Posterior cingulate gyrus (tissue), 11 donors: ENCODE measurements around the gene ANKRD31.

Source experiments
- DNase-seq, 10 donors: peaks; one replicate each; pipeline versions ENCODE4 v3.0.0 to v3.0.0-alpha.2; 2020 to 2021; ENCODE audit warnings: mixed read lengths in 3 of 10
- intact Hi-C: fragments of 100-400 bp; cut with DNase I; formaldehyde crosslinking; loops from one replicate; pipeline ENCODE4 v1.15.1; 2023

The ANKRD31 gene

GRCh38 chr5:75062925-75063531 lies 173.7 kb downstream of the ANKRD31 start:
- intact Hi-C loops: no loop called here

GRCh38 chr5:75059912-75060545 lies 176.6 kb downstream of the ANKRD31 start:
- intact Hi-C loops: no loop called here
- no peak for DNase-seq

More at GRCh38 chr5:75062925-75063531, 173.7 kb downstream of the ANKRD31 start:
- DNase-seq: no peak

GRCh38 chr5:75058986-75059535 lies 177.6 kb downstream of the ANKRD31 start:
- intact Hi-C loops: no loop called here

GRCh38 chr5:75057561-75057960 lies 179.1 kb downstream of the ANKRD31 start:
- intact Hi-C loops: no loop called here
- DNase-seq: no peak

More at GRCh38 chr5:75058986-75059535, 177.6 kb downstream of the ANKRD31 start:
- DNase-seq: no peak

GRCh38 chr5:75055727-75056144 lies 180.9 kb downstream of the ANKRD31 start:
- no peak for DNase-seq
- intact Hi-C loops: no loop called here

GRCh38 chr5:75054134-75054930 lies 182.3 kb downstream of the ANKRD31 start:
- intact Hi-C loops: no loop called here
- DNase-seq: peak in 2 of 10 donors; percentile 20 to 33

GRCh38 chr5:75053304-75054133 lies 183.2 kb downstream of the ANKRD31 start:
- peak in 8 of 10 donors; percentile 29 to 90 (median 44) for DNase-seq
- intact Hi-C loops: no loop called here

- no peak for DNase-seq
- intact Hi-C loops: no loop called here
Measured at GRCh38 chr5:75053054-75053303, 183.7 kb downstream of the ANKRD31 start.

- intact Hi-C loops: no loop called here
- DNase-seq: peak in 5 of 10 donors; percentile 29 to 89 (median 41)
Measured at GRCh38 chr5:75052192-75053053, 184.3 kb downstream of the ANKRD31 start, which contains the start of gene GCNT4. Gene GCNT4 (minus strand): TSS chr5:75052558. CDS start chr5:75030037, 22,521 bp downstream.

GRCh38 chr5:75051217-75051751 lies 185.4 kb downstream of the ANKRD31 start:
- intact Hi-C loops: no loop called here
- no peak for DNase-seq

GRCh38 chr5:75050415-75050814 lies 186.3 kb downstream of the ANKRD31 start:
- intact Hi-C loops: no loop called here

GRCh38 chr5:75049456-75050351 lies 187.0 kb downstream of the ANKRD31 start:
- intact Hi-C loops: no loop called here
- DNase-seq: peak in 2 of 10 donors; percentile 35 to 38

More at GRCh38 chr5:75050415-75050814, 186.3 kb downstream of the ANKRD31 start:
- no peak for DNase-seq

GRCh38 chr5:75048457-75048953 lies 188.2 kb downstream of the ANKRD31 start:
- intact Hi-C loops: no loop called here
- no peak for DNase-seq

GRCh38 chr5:75047356-75047755 lies 189.3 kb downstream of the ANKRD31 start:
- intact Hi-C loops: no loop called here
- DNase-seq: no peak

GRCh38 chr5:75046366-75047142 lies 190.1 kb downstream of the ANKRD31 start:
- intact Hi-C loops: no loop called here
- no peak for DNase-seq

- DNase-seq: no peak
- intact Hi-C loops: no loop called here
Measured at GRCh38 chr5:75045071-75045470, 191.6 kb downstream of the ANKRD31 start.

GRCh38 chr5:75044406-75044805 lies 192.3 kb downstream of the ANKRD31 start:
- intact Hi-C loops: no loop called here

More at GRCh38 chr5:75044406-75044805, 192.3 kb downstream of the ANKRD31 start:
- DNase-seq: peak in 5 of 10 donors; percentile 26 to 88 (median 56)
